Testis (tissue), 2 donors: ENCODE results near the gene SEL1L3.

Experiments used
- POLR2A ChIP-seq: fragments of 450-650 bp; IDR thresholded peaks from one replicate; pipeline ENCODE4 v1.6.1; 2017; ENCODE audit warnings: antibody characterized with exemption, mild to moderate bottlenecking, moderate library complexity
- TF ChIP-seq, protein P1 (sequence below), 3 experiments: fragments of 450-650 bp in 2 of 3; fragments of 200-600 bp in 1 of 3; sonication (generic) in 1 of 3; IDR thresholded peaks; one replicate each; pipeline ENCODE4 v1.5.1; 2016 to 2019; ENCODE audit warnings: antibody characterized with exemption in 3 of 3, mild to moderate bottlenecking in 2 of 3, moderate library complexity in 1 of 3

DNA sequence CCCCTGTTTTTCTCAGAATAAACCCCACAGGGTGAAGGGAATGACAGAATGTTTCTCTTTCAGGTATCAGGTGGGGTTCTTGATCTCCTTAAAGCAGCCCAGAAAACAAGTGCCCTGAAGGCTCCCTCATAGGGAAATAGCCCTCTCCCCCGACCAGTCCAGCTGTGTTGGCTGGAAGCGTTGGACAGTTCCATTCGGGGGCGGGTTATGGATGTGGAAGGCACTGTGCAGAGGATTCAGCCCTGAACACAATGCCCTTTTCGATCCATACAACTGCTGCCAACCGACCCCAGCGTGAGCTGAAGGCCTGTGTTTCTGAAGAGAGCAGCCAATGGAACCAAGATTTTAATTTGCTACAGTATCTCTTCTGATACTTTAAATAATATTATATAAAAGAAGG lies 41.5 kb downstream of the SEL1L3 start:
- TF ChIP-seq, protein P1, sequence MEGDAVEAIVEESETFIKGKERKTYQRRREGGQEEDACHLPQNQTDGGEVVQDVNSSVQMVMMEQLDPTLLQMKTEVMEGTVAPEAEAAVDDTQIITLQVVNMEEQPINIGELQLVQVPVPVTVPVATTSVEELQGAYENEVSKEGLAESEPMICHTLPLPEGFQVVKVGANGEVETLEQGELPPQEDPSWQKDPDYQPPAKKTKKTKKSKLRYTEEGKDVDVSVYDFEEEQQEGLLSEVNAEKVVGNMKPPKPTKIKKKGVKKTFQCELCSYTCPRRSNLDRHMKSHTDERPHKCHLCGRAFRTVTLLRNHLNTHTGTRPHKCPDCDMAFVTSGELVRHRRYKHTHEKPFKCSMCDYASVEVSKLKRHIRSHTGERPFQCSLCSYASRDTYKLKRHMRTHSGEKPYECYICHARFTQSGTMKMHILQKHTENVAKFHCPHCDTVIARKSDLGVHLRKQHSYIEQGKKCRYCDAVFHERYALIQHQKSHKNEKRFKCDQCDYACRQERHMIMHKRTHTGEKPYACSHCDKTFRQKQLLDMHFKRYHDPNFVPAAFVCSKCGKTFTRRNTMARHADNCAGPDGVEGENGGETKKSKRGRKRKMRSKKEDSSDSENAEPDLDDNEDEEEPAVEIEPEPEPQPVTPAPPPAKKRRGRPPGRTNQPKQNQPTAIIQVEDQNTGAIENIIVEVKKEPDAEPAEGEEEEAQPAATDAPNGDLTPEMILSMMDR (IDR thresholded peaks at IDR 0.05) = no peak
- no peak for TF ChIP-seq POLR2A
